Measurements from ENCODE around the gene HLA-DQB1. TPM values are rescaled to one million over a fixed set of nuclear protein-coding genes. Genes with fewer than 3 reads are reported as not detected.
A peak's percentile ranks its signal among the peaks of the same experiment; 100 is the strongest.

Gene HLA-DQB1
- total and polyA plus RNA-seq, 12 donors, result 6.2 to 81.2 (median 15.5) TPM

DNA sequence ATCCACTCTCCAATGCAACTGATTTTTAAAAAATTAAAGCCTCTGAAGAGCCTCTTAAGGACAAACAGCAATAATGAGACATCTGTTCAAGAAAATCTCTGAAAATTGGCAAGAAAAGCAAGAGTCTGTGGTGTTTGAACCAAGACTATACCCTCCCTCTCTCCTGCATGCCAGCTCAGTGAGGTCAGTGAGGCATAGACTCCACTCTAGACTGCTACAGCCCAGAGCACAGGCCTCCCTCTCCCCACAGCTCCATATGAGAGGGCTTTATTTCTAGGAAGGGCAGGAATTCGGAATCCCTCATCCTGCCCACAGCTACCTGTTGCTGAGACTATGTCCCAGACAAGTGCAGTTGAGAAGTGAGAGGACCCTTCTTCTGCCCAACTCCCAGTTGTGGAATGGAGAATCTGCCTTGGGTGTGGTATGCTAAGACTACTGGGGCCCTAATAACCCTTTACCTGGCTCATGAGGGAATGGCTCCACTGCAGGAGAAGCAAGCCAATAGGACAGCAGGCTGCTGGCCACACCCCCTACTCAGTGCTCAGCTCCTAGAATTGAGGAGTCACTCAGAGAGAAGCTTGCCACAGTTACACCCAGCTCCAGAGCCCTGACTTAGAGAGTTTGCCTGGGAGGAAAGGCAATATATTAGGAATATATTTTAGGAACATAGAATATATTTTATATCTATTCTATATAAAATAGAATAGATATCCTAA lies 51.9 kb downstream of the HLA-DQB1 start:
- H3K9me3 ChIP-seq, result peaks cover 0 to 22% (median 5%) of the 10 kb centered on the region in 11 donors
- no peaks in the 10 kb centered on the region for H3K27me3 ChIP-seq
- WGBS, 2 donors, result 2 to 63% methylated on average over 1 of the region's 1 CpG
- TF ChIP-seq, protein P1, sequence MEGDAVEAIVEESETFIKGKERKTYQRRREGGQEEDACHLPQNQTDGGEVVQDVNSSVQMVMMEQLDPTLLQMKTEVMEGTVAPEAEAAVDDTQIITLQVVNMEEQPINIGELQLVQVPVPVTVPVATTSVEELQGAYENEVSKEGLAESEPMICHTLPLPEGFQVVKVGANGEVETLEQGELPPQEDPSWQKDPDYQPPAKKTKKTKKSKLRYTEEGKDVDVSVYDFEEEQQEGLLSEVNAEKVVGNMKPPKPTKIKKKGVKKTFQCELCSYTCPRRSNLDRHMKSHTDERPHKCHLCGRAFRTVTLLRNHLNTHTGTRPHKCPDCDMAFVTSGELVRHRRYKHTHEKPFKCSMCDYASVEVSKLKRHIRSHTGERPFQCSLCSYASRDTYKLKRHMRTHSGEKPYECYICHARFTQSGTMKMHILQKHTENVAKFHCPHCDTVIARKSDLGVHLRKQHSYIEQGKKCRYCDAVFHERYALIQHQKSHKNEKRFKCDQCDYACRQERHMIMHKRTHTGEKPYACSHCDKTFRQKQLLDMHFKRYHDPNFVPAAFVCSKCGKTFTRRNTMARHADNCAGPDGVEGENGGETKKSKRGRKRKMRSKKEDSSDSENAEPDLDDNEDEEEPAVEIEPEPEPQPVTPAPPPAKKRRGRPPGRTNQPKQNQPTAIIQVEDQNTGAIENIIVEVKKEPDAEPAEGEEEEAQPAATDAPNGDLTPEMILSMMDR (IDR thresholded peaks at IDR 0.05), result no peak
- intact Hi-C loops (cut with DNase I), result loop anchor here in 1 of 10 donors (10.0 kb wide), 1 partner anchor 180 kb away; the partner anchor contains the start of gene HLA-DRA
- peaks cover 0 to 8% (median 0%) of the 10 kb centered on the region in 9 donors for H3K4me1 ChIP-seq
- ATAC-seq (no peak), DNase-seq (no peak)
- H3K36me3 ChIP-seq, result no peaks in the 10 kb centered on the region
- peak overlapping the region in 1 of 10 donors; percentile 30 for H3K27ac ChIP-seq
- H3K4me3 ChIP-seq, result no peak overlapping the region

DNA sequence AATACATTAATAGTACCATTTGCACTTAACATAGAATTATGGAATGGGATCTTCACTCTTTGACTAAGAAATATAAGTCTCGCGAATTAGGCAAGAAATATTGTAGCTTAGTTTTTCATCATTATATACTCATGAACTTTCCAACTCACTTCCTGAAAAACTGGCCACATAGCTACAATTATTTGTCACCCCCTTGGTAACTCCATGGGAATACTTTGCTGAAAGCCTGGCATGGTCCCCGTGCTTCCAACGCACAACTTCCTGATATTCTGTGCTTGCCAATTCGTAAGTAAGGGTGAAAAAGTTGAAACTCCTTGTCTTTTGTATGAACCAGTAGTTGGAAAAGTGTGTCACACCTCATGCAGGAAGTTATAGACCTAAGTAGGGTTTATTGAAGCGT lies 53.0 kb downstream of the HLA-DQB1 start:
- TF ChIP-seq, protein P1 (IDR thresholded peaks at IDR 0.05), result no peak
- WGBS, 2 donors, result 23 to 51% methylated on average over 6 of the region's 6 CpGs
- ATAC-seq (peak in 4 of 8 donors; percentile 35 to 57 (median 43)), DNase-seq (peak in 1 of 2 donors; percentile 27)
- Histone ChIP-seq H3K4me1 (peaks cover 0 to 13% (median 0%) of the 10 kb centered on the region in 9 donors), H3K27ac (peak overlapping the region in 7 of 10 donors; percentile 10 to 43 (median 26)), H3K9me3 (peaks cover 0 to 18% (median 5%) of the 10 kb centered on the region in 11 donors), H3K36me3 (no peaks in the 10 kb centered on the region), H3K27me3 (no peaks in the 10 kb centered on the region), H3K4me3 (no peak overlapping the region)
- intact Hi-C loops (cut with DNase I), result loop anchor here in 1 of 10 donors (10.0 kb wide), 1 partner anchor 179 kb away; the partner anchor contains the start of gene HLA-DRA

DNA sequence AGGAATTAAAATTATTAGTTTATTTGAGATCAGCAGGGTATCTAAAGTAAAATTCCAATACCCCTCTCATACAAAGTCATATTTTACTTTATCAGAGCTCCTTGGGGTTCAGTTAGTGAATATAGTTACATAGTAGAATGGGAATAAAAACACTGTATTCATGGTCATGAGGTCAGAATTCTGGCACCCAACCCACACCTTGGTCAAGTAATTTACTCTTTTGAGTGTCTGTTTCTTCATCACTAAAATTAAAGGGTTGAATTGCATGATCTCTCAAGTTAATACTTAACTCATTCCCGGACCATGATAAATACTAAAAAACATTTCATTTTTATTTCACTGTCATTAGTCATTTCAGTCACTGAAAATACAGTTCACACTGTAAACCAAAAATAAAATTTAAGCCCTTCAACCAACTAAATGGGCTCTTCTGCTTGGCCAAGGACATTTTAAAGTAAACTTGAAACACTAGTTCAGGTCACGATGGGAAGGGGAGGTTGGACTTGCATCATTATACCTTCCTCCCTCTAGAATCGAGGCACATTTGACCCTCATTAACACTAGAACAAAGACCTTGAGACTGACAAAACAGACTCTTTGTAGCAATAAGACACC lies 55.7 kb downstream of the HLA-DQB1 start:
- H3K27ac ChIP-seq, result peak overlapping the region in 4 of 10 donors; percentile 81 to 90 (median 83)
- H3K4me3 ChIP-seq, result no peak overlapping the region
- intact Hi-C loops (cut with DNase I), result loop anchor here in 1 of 10 donors (10.0 kb wide), 1 partner anchor 176 kb away; the partner anchor contains the start of gene HLA-DRA
- TF ChIP-seq, protein P1 (IDR thresholded peaks at IDR 0.05), result no peak
- H3K27me3 ChIP-seq, result no peaks in the 10 kb centered on the region
- WGBS, 2 donors, result 21 to 54% methylated on average over 3 of the region's 3 CpGs
- peaks cover 0 to 13% (median 0%) of the 10 kb centered on the region in 9 donors for H3K4me1 ChIP-seq
- ATAC-seq (no peak), DNase-seq (no peak)
- H3K36me3 ChIP-seq, result no peaks in the 10 kb centered on the region
- H3K9me3 ChIP-seq, result no peaks in the 10 kb centered on the region

Data from heart right ventricle (tissue), 16 donors.